Gastrocnemius medialis (tissue), 4 donors: ENCODE measurements around the gene MPP3. TPM values are rescaled to one million over a fixed set of nuclear protein-coding genes. Genes with fewer than 3 reads are reported as not detected.

Experiments
- ATAC-seq, 2 donors: fragments of 150-250 bp; one replicate each; pipeline ENCODE4 v1.9.1; 2016
- DNase-seq, 2 donors: peaks; one replicate each; pipeline ENCODE4 v3.0.0-alpha.2; 2019
- H3K27ac ChIP-seq, 4 donors: fragments of 200-600 bp; sonication (generic); 1 replicate in 1 of 4; 2 replicates in 3 of 4; pipeline ENCODE4 v1.5.1; 2016 to 2018; ENCODE audit warnings: mild to moderate bottlenecking in 2 of 4, moderate library complexity in 1 of 4
- H3K27me3 ChIP-seq, 3 donors: fragments of 200-600 bp; sonication (generic) in 2 of 3; 1 replicate in 1 of 3; 2 replicates in 2 of 3; pipeline versions ENCODE4 v1.5.1 to v1.6.0; 2016 to 2019; ENCODE audit warnings: mild to moderate bottlenecking in 1 of 3, moderate library complexity in 1 of 3
- H3K36me3 ChIP-seq, 2 donors: fragments of 200-600 bp; sonication (generic) in 1 of 2; one replicate each; pipeline ENCODE4 v1.5.1; 2017 to 2018
- H3K4me1 ChIP-seq, 2 donors: fragments of 200-600 bp; sonication (generic) in 1 of 2; one replicate each; pipeline ENCODE4 v1.5.1; 2016 to 2017; ENCODE audit warnings: mild to moderate bottlenecking in 2 of 2
- H3K4me3 ChIP-seq, 4 donors: fragments of 200-600 bp; sonication (generic) in 3 of 4; 1 replicate in 1 of 4; 2 replicates in 3 of 4; pipeline ENCODE4 v1.5.1; 2016 to 2019; ENCODE audit warnings: mild to moderate bottlenecking in 2 of 4
- H3K9me3 ChIP-seq, 3 donors: fragments of 200-600 bp; sonication (generic) in 2 of 3; 1 replicate in 1 of 3; 2 replicates in 2 of 3; pipeline ENCODE4 v1.5.1; 2016 to 2019
- CTCF ChIP-seq, 5 experiments: fragments of 450-650 bp in 3 of 5; fragments of 200-600 bp in 2 of 5; sonication (generic) in 2 of 5; IDR thresholded peaks in 4 of 5; conservative IDR thresholded peaks in 1 of 5; 1 replicate in 4 of 5; 2 replicates in 1 of 5; pipeline ENCODE4 v1.5.1; 2016 to 2019; ENCODE audit warnings: antibody characterized with exemption in 5 of 5, mild to moderate bottlenecking in 3 of 5, moderate library complexity in 3 of 5
- POLR2A ChIP-seq, 2 donors: fragments of 450-650 bp; IDR thresholded peaks; one replicate each; pipeline ENCODE4 v1.6.1; 2017; ENCODE audit warnings: antibody characterized with exemption in 2 of 2, mild to moderate bottlenecking in 2 of 2, moderate library complexity in 2 of 2
- in situ Hi-C, 4 donors: fragments of 200-750 bp; cut with MboI; loops; one replicate each; pipeline versions ENCODE4 v1.15.0 to v1.8.0; 2017; ENCODE audit warnings: low sequenced_read_pairs in 4 of 4
- intact Hi-C: fragments of 100-400 bp; cut with DNase I; formaldehyde crosslinking; loops from one replicate; pipeline ENCODE4 v1.15.1; 2023; ENCODE audit warnings: low total_unique reads
- total RNA-seq, 4 donors: library from RNA; depleted of rRNA; stranded (reverse); fragments of >200 nt; gene quantifications; one replicate each; pipeline versions ENCODE4 v1.1.0 to v1.2.3, GENCODE V29; 2016

Gene MPP3
- total RNA-seq, 4 donors from 2014 or later = 0.12 to 2.4 (median 1.1) TPM

DNA sequence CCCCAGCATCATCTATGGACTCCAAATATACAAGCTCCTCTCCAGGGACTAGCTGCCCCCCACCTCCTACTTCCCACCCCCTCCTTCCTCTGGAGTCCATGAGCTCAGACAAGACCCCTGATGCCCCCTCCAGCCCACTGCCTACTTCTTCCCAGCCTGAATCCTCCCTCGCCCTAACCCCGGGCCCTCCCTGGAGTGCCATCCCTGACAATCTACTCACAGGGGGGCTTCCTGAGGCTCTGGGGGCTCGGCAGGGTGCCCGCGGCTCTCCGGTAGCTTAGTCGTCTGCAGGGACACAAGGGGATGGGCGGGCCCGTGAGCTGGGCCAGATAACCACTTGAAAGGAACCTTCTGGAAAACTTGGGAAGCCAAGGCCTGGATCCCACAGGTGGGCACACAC lies 15.1 kb downstream of the MPP3 start:
- Histone ChIP-seq H3K4me1 (no peaks in the 10 kb centered on the region), H3K27ac (no peak overlapping the region), H3K36me3 (no peaks in the 10 kb centered on the region), H3K27me3 (no peaks in the 10 kb centered on the region), H3K4me3 (no peak overlapping the region), H3K9me3 (no peaks in the 10 kb centered on the region)
- in situ Hi-C loops (no loop called here), intact Hi-C loops (no loop called here)
- DNase-seq = no peak
- no peak for ATAC-seq
- no peak for TF ChIP-seq CTCF (IDR thresholded peaks at IDR 0.05 in 4 of 5, conservative IDR thresholded peaks at IDR 0.05 in 1 of 5)
- no peak for TF ChIP-seq POLR2A (IDR thresholded peaks at IDR 0.05)

DNA sequence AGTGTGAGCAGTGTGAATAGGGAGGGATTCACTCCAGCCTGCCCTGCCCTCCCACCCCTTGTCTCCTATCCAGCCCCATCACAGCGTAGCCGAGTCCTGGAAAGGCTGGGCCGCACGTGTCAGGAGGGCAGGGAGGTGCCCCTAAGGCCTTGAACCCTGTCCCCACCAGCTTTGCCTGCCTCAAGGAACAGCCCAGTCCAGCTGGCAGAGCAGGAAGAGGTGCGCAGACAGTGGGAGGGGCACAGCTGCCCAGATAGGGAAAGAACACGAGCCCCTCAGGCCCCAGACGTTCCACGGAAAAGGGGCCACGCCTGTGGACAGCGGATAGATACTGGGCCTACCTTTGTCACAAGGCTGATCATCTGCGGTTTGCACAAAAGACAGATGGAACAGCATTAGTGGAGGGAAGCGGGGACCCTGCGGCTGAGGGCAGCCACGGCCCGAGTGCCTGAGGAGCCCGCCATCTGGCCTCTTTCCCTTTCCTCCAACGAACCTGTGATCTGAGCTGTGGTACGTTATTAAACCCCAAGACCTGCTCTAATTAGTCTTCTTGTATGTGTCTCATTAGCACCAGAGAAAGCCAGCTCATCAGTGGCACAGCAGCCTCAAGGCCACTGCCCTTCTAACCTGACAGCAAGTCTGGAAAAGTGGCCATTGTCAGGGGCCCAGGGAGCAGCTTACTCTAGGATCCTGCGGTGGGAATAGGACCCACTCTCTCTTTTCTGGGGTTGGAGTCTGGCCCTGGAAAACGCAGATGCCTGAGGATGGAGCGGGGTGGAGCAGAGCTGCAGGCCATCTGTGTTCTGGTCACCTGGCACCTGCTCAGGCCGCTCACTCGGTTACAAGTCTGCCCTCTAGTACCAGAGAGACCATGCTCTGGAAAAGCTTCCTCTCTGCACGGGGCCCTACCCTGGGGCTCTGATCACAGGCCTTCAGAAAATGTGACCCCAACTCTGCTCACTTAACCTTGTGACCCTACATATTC lies 16.3 kb downstream of the MPP3 start:
- Histone ChIP-seq H3K36me3 (no peaks in the 10 kb centered on the region), H3K4me3 (no peak overlapping the region), H3K9me3 (no peaks in the 10 kb centered on the region), H3K27ac (no peak overlapping the region), H3K27me3 (no peaks in the 10 kb centered on the region), H3K4me1 (no peaks in the 10 kb centered on the region)
- DNase-seq (no peak), ATAC-seq (no peak)
- in situ Hi-C loops (no loop called here), intact Hi-C loops (no loop called here)
- no peak for TF ChIP-seq POLR2A (IDR thresholded peaks at IDR 0.05)
- no peak for TF ChIP-seq CTCF (IDR thresholded peaks at IDR 0.05 in 4 of 5, conservative IDR thresholded peaks at IDR 0.05 in 1 of 5)

DNA sequence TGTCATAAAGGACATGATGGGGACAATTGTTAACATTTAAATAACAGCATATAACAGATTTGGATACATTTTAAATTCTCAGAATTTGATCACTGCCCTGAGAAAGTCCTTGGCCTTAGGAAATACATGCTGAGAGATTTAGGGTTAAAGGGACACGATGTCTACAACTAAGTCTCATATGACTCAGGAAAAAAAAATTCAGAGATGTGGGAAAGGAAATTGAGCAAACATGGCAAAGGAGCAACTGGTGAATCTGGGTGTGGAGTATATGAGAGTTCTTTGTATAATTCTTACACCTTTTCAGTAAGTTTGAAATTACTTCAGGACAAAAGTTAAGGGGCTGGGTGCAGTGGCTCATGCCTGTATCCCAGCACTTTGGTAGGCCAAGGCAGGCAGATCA lies 18.2 kb downstream of the MPP3 start:
- in situ Hi-C loops (no loop called here), intact Hi-C loops (no loop called here)
- H3K4me1 ChIP-seq = no peaks in the 10 kb centered on the region
- H3K4me3 ChIP-seq = no peak overlapping the region
- no peaks in the 10 kb centered on the region for H3K9me3 ChIP-seq
- TF ChIP-seq POLR2A (IDR thresholded peaks at IDR 0.05) = no peak
- no peak for TF ChIP-seq CTCF (IDR thresholded peaks at IDR 0.05 in 4 of 5, conservative IDR thresholded peaks at IDR 0.05 in 1 of 5)
- H3K27ac ChIP-seq = no peak overlapping the region
- DNase-seq (no peak), ATAC-seq (no peak)
- H3K36me3 ChIP-seq = no peaks in the 10 kb centered on the region
- no peaks in the 10 kb centered on the region for H3K27me3 ChIP-seq

GRCh38 chr17:43814026-43814425 lies 18.9 kb downstream of the MPP3 start:
- TF ChIP-seq POLR2A (IDR thresholded peaks at IDR 0.05) (no peak), CTCF (IDR thresholded peaks at IDR 0.05 in 4 of 5, conservative IDR thresholded peaks at IDR 0.05 in 1 of 5) (no peak)
- no peak for ATAC-seq
- Histone ChIP-seq H3K9me3 (no peaks in the 10 kb centered on the region), H3K36me3 (no peaks in the 10 kb centered on the region), H3K27me3 (no peaks in the 10 kb centered on the region), H3K27ac (no peak overlapping the region), H3K4me3 (no peak overlapping the region), H3K4me1 (no peaks in the 10 kb centered on the region)
- DNase-seq = no peak
- in situ Hi-C loops (no loop called here), intact Hi-C loops (no loop called here)
